GM18873 (cell line): ENCODE data around the gene SIX5.
"Not testable (repeated sequence)": the region's sequence is repeated elsewhere in the genome, so short reads cannot be mapped to it uniquely, and the experiment has no call there.

Source experiments
- ATAC-seq: cut with Tn5 transposase; IDR thresholded peaks from one replicate; pipeline ENCODE4 v1.9.1; 2021; ENCODE audit warnings: mild to moderate bottlenecking, moderate library complexity, moderate number of reproducible peaks; ENCODE audit not compliant: unreplicated experiment, low FRiP score

SIX5 gene

GRCh38 chr19:45768984-45769782 is at the start of gene SIX5:
Gene SIX5 (minus strand): TSS chr19:45769252. CDS start chr19:45768844, 408 bp downstream.
- peak; percentile 66 for ATAC-seq

- peak; percentile 9 for ATAC-seq
Measured at GRCh38 chr19:45817725-45818301, 48.8 kb upstream of the SIX5 start.

- peak; percentile 62 for ATAC-seq
Measured at GRCh38 chr19:45817010-45817724, 48.1 kb upstream of the SIX5 start.

GRCh38 chr19:45816236-45817009 is 47.4 kb upstream of the SIX5 start:
- ATAC-seq: no peak

GRCh38 chr19:45815481-45816216 is 46.6 kb upstream of the SIX5 start:
- ATAC-seq: no peak

GRCh38 chr19:45814851-45815480 is 45.9 kb upstream of the SIX5 start, which contains the start of gene RSPH6A:
Gene RSPH6A (minus strand): TSS chr19:45815308. CDS start chr19:45815176, 132 bp downstream.
- ATAC-seq: no peak

- ATAC-seq: no peak
Measured at GRCh38 chr19:45814166-45814780, 45.2 kb upstream of the SIX5 start.

GRCh38 chr19:45812297-45812696 is 43.2 kb upstream of the SIX5 start:
- no peak for ATAC-seq

- ATAC-seq: no peak
Measured at GRCh38 chr19:45809643-45810159, 40.6 kb upstream of the SIX5 start.

GRCh38 chr19:45805719-45806118 is 36.7 kb upstream of the SIX5 start:
- no peak for ATAC-seq

- no peak for ATAC-seq
Measured at GRCh38 chr19:45804959-45805230, 35.8 kb upstream of the SIX5 start.

GRCh38 chr19:45804140-45804958 is 35.3 kb upstream of the SIX5 start:
- no peak for ATAC-seq

- ATAC-seq: no peak
Measured at GRCh38 chr19:45801603-45802175, 32.6 kb upstream of the SIX5 start.

- ATAC-seq: no peak
Measured at GRCh38 chr19:45800070-45800553, 31.1 kb upstream of the SIX5 start.

GRCh38 chr19:45799541-45799940 is 30.5 kb upstream of the SIX5 start:
- not testable (repeated sequence) for ATAC-seq

- ATAC-seq: no peak
Measured at GRCh38 chr19:45798995-45799517, 30.0 kb upstream of the SIX5 start.

GRCh38 chr19:45794627-45795026 is 25.6 kb upstream of the SIX5 start:
- ATAC-seq: no peak
